Stimulated activated naive CD4-positive, alpha-beta T cell treated with Interleukin-2 at 50 U/mL for 16 hours (primary cell): ENCODE data around the gene LRP1.

Experiments used
- DNase-seq: peaks from one replicate; lab custom pipeline; 2025; lab: John Stamatoyannopoulos, UW

Gene LRP1

GRCh38 chr12:57194253-57194652 is 66.0 kb downstream of the LRP1 start:
- no peak for DNase-seq

DNA sequence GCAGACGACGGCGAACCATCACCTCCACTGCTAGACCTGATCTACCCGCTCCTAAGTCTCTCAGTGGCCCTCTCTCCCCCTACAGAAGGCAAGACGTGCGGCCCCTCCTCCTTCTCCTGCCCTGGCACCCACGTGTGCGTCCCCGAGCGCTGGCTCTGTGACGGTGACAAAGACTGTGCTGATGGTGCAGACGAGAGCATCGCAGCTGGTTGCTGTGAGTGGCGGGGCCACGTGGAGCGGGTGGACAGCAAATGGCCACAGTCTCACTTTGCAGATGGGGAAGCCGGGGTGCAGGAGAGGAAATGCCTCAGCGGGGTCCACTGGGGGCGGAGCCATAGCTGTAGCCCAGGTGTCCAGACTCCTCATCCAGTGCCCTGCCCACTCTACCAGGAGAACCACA is 66.9 kb downstream of the LRP1 start:
- DNase-seq, result no peak

DNA sequence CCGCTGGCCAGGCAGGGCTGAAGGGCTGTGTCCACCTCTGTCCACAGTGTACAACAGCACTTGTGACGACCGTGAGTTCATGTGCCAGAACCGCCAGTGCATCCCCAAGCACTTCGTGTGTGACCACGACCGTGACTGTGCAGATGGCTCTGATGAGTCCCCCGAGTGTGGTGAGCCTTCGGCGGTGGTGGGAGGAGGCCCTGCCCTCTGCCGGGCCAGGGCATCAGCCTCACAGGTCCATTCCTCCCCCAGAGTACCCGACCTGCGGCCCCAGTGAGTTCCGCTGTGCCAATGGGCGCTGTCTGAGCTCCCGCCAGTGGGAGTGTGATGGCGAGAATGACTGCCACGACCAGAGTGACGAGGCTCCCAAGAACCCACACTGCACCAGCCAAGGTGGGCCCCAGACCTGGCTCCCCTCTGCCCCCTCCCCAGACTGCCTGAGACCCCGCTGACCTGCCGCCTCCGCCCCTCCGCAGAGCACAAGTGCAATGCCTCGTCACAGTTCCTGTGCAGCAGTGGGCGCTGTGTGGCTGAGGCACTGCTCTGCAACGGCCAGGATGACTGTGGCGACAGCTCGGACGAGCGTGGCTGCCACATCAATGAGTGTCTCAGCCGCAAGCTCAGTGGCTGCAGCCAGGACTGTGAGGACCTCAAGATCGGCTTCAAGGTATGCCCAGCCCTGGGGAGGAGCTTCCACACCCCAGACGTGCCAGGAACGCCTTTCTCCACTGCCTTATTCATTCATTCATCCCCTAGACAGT is 67.5 kb downstream of the LRP1 start:
- no peak for DNase-seq

DNA sequence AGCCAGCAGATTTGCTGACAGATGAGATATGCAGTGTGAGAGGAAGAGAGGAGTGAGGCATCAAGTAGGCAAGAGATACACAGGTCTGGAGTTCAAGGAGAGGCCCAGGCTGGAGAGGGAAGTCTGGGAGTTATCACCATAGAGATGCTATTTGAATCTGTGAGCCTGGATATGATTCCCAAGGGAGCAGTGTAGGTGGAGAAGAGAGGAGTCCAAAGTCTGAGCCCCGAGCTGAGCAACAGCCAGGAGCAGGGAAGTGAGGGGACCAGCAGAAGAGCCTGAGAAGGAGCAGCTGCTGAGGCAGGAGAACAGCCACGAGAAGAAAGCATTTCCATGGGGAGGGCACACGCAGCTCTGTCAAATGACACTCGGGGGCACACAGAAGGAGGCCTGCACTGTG is 68.2 kb downstream of the LRP1 start:
- DNase-seq, result no peak

GRCh38 chr12:57196956-57197355 is 68.7 kb downstream of the LRP1 start:
- no peak for DNase-seq

GRCh38 chr12:57198329-57198728 is 70.0 kb downstream of the LRP1 start:
- DNase-seq, result no peak

GRCh38 chr12:57199191-57199590 is 70.9 kb downstream of the LRP1 start:
- no peak for DNase-seq

- DNase-seq, result no peak
These were observed 72.2 kb downstream of the LRP1 start for GRCh38 chr12:57200497-57200896.

GRCh38 chr12:57201219-57201618 is 72.9 kb downstream of the LRP1 start:
- DNase-seq, result no peak

DNA sequence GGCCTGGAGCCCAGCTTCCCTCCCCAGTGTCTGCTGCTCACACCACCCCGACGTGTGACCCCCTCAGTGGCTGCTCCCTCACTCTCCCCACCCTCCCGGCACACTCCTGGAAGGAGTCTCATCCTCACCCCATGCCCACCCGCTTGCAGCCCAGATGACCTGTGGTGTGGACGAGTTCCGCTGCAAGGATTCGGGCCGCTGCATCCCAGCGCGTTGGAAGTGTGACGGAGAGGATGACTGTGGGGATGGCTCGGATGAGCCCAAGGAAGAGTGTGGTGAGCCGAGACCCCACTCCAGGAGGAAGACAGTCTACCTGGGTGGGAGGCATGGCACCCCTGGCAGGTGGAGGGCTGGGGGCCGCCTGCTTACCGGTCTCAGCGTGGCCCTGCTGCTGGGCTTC is 73.3 kb downstream of the LRP1 start:
- no peak for DNase-seq

DNA sequence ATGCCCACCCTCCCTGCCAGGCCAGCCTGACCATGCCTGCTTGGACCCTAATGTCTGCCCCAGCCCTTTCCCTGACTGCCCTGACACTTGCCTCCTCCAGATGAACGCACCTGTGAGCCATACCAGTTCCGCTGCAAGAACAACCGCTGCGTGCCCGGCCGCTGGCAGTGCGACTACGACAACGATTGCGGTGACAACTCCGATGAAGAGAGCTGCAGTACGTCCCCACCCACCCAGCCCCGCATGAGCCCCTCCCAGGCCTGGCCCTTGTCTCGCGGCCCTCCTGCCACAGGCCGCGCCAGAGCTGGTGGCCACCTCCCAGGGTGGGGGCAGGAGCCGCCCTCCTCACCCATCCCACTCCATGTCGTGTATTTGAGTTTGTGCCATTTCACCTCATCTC is 74.0 kb downstream of the LRP1 start:
- DNase-seq, result no peak

- no peak for DNase-seq
These were observed 74.9 kb downstream of the LRP1 start for GRCh38 chr12:57203201-57203600.

DNA sequence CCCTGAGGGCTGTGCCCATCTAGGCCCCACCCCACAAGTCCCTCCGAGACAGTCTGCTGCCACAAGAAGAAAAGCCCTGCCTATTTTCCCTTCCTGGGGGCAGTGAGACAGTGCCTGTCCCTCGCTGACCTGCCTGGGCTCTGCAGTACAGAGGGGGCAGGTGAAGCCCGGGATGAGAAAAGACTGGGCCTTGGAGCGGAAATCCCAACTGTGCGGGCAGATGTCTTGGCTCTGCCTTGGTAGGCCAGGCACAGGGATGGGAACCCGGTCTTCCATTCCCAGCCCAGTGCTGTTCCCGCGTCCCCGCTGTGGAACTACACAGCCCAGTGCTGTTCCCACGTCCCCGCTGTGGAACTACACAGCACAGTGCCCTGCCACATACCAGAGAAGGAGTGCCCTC is 75.5 kb downstream of the LRP1 start:
- DNase-seq, result no peak

DNA sequence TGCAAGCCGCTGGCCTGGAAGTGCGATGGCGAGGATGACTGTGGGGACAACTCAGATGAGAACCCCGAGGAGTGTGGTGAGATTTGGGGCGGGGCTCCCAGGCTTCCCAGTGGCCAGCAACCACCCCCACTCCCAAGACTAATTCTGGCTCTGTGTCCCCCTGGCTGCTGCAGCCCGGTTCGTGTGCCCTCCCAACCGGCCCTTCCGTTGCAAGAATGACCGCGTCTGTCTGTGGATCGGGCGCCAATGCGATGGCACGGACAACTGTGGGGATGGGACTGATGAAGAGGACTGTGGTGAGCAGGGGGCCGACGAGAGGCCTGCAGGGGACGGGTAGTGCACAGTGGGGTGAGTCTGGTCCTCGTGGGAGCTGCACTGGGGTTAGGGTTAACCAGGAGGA is 76.2 kb downstream of the LRP1 start:
- no peak for DNase-seq

GRCh38 chr12:57205186-57205585 is 76.9 kb downstream of the LRP1 start:
- no peak for DNase-seq

- DNase-seq, result no peak
These were observed 77.6 kb downstream of the LRP1 start for GRCh38 chr12:57205931-57206330.

- no peak for DNase-seq
These were observed 79.7 kb downstream of the LRP1 start for GRCh38 chr12:57207731-57208630.

DNA sequence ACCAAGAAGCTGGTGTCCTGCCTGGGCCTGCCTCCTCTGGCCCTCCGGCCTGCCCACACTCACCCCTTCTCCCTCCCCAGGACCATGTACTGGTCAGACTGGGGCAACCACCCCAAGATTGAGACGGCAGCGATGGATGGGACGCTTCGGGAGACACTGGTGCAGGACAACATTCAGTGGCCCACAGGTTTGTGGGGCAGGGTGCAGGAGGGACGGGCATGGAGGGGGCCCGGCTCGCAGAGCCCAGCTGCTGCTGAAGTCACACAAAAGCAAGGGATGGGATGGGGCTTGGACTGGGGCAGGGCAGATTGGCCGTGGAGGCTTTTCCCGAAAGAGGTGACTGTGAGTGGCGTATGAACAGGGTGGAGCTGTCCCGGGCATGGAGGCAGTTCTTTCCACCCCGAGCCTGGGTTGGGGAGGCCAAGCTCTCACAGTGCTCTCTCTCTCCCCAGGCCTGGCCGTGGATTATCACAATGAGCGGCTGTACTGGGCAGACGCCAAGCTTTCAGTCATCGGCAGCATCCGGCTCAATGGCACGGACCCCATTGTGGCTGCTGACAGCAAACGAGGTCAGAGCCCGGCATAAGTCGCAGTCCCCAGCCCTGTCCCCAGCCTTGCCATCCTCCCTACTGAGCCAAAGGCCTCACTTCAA is 80.5 kb downstream of the LRP1 start:
- DNase-seq, result no peak

- no peak for DNase-seq
These were observed 81.6 kb downstream of the LRP1 start for GRCh38 chr12:57209916-57210315.

- DNase-seq, result no peak
These were observed 82.2 kb downstream of the LRP1 start for GRCh38 chr12:57210461-57210860.

DNA sequence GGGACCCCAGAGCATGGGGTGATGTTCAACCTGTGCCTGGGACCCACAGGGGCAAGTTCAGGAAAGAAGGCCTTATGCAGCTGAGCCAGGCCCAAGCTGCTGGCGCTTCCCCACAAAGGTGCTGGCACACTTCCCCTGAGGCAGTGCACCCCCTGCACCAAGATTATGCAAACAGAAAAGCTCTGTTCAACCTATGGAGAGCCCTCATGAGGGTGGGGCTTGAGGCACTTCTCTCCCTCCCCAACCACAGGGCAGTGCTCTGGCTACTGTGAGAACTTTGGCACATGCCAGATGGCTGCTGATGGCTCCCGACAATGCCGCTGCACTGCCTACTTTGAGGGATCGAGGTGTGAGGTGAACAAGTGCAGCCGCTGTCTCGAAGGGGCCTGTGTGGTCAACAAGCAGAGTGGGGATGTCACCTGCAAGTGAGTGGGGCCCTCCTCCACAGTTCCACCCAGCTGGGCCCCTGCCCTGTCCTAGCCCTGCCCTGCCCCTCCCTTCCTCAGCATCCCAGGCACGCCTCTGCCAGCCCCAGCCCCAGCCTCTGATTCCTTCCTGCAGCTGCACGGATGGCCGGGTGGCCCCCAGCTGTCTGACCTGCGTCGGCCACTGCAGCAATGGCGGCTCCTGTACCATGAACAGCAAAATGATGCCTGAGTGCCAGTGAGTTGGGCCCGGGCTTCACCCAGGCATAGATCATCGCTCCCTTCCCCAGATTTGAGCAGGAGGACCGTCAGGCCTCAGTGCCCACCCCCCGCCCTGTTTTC is 82.8 kb downstream of the LRP1 start:
- no peak for DNase-seq
